AG10803 (cell line): ENCODE measurements around the gene TCF7.

Experiments used
- DNase-seq: peaks from one replicate; pipeline ENCODE4 v3.0.0; 2010; ENCODE audit warnings: low read depth
- H3K4me3 ChIP-seq: 2 replicates; pipeline ENCODE4 v1.5.1; 2011; ENCODE audit warnings: mild to moderate bottlenecking, low read length, control low read depth
- TF ChIP-seq, protein P1 (sequence below): conservative IDR thresholded peaks from 2 replicates; pipeline ENCODE4 v1.5.1; 2011; ENCODE audit warnings: mild to moderate bottlenecking, low read length, control low read depth, inconsistent platforms

TCF7 gene

DNA sequence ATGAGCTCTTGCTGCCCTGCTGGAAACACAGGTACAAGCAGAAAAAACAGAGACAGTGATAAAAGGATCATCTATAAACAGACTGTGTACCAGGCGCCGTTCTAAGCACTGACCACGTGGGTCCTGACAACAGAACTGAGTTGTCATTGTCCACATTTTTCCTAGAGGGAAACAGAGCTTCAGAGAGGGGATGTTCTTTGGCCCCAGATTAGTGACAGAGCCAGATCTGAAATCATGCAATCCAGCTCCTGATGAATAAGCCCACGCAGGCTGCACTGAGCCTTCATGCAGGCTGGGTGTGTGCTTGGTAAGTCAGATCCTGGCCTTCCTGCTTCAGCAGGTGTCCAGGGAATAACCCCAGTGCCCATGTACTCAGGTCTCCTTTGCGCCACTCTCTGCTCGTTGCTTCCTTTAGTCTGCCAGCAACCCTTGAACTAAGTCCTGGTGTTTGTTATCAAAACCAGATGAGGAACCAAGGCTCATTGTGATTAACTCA lies 22.8 kb upstream of the TCF7 start:
- TF ChIP-seq, protein P1, sequence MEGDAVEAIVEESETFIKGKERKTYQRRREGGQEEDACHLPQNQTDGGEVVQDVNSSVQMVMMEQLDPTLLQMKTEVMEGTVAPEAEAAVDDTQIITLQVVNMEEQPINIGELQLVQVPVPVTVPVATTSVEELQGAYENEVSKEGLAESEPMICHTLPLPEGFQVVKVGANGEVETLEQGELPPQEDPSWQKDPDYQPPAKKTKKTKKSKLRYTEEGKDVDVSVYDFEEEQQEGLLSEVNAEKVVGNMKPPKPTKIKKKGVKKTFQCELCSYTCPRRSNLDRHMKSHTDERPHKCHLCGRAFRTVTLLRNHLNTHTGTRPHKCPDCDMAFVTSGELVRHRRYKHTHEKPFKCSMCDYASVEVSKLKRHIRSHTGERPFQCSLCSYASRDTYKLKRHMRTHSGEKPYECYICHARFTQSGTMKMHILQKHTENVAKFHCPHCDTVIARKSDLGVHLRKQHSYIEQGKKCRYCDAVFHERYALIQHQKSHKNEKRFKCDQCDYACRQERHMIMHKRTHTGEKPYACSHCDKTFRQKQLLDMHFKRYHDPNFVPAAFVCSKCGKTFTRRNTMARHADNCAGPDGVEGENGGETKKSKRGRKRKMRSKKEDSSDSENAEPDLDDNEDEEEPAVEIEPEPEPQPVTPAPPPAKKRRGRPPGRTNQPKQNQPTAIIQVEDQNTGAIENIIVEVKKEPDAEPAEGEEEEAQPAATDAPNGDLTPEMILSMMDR, result no peak
- peak; percentile 29 for DNase-seq
- H3K4me3 ChIP-seq, result no peak overlapping the region

DNA sequence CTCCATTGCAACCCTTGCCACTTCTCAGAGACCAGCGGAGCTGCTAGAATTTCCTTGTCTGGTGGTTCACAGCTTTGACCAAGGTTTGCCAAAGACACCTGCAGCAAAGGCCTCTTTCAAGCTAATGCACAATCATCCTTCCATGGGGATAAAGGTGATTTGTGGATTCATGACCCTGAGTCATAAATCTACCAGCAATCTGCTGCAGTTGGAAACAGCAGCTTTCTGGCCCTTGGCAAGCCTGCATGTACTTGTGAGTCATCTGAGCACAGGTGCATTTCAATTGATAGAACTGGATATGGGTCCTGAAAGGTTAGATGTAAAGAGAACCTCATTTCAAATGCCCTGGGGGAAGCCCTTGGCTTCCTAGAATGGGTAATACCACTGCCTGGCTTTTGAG lies 21.6 kb upstream of the TCF7 start:
- no peak overlapping the region for H3K4me3 ChIP-seq
- no peak for DNase-seq

DNA sequence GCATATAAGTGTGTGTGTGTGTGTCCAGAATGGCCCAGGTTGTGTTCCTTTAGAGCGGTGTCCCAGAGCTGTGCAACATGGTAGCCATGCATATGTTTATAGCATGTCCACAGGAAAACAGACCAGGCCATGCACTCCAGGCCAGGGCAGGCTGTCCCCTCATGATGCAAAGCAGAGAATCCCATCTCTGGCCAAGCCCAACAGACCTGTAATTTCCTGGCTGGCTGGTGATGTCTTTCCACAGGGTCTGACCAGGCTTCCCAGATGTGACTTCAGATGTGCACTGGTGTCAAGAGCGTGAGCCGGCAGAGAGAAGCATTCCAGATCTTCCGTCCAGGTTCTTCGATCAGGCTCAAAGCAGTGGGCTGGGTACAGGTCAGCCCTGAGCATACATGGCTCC lies 21.1 kb upstream of the TCF7 start:
- TF ChIP-seq, protein P1, result no peak
- DNase-seq, result no peak
- no peak overlapping the region for H3K4me3 ChIP-seq

More for the DNA sequence above, 21.6 kb upstream of the TCF7 start:
- TF ChIP-seq, protein P1, result no peak

DNA sequence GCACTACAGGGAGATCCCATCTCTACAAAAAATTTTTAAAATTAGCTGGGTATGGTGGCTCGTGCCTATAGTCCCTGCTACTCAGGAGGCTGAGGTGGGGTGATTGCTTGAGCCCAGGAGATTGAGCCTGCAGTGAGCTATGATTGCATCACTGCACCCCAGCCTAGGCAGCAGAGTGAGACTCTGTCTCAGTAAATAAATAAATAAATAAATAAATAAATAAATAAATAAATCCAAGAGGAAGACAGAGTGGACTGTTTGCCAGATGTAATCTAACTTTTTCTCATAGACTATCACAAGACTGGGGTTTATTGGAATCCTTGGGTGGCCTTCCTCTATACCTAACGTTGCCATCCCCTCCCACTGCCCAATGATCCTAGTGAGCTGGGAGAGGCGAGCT lies 19.2 kb upstream of the TCF7 start:
- no peak overlapping the region for H3K4me3 ChIP-seq
- TF ChIP-seq, protein P1, result no peak
- DNase-seq, result no peak

DNA sequence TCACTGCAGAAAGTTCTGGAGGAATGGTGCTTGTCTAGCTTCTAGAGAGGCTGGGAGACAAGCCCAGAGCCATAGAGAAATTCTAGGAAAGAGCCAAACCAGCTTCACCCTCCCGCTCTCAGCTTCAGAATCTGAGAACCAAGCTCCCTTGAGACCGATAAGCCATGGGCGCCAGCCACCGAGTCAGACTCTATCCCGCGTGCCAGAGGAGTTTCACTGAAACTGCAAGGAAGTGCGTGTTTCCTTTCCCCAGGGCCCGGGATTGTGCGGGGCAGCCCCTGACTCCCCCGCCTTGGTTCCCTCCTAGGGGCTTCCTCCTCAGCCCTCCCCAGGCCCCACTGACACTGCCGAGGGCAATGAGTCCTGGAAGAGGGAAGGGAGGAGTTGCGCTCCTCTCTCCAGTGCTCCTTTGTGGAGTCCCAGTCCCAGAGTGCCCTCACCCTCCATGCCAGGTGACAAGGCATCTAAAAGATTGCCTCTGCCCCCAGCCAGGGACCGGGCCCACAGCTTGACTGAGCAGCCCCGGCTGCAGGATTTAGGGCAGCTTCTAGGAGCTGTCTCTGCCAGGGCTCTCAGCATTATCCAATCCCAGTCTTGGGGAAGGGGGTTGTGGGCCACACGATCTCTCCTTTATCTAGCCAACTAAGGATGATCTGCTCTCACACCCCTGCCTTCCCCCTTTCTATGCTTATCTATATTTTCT lies 18.4 kb upstream of the TCF7 start:
- TF ChIP-seq, protein P1, result no peak
- no peak for DNase-seq
- no peak overlapping the region for H3K4me3 ChIP-seq

DNA sequence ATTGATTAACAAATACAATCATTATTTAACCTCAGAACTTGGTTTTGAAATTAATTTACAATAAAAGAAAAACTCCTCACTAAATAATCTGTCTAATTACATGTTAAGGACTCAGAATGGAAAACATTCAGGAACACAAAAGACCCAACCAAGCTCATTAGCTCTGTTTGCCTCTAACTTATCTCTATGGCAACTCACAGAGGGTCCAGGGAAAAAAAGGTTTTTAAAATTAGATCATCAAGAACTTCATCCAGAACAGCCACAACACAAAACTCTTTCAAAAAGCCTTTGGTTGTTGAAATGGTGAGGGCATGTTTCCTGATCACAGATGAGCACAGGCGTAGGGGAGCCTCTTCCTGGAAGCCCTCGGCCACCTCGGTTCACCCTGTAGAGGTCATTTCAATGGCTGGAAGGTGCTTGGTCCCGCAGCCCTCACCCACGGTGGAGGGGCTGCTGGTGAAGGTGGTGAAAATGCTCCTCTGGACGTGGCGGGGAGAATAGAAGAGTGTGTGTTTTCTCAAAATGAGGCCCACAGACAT lies 17.2 kb upstream of the TCF7 start:
- TF ChIP-seq, protein P1, result no peak
- H3K4me3 ChIP-seq, result no peak overlapping the region
- no peak for DNase-seq

DNA sequence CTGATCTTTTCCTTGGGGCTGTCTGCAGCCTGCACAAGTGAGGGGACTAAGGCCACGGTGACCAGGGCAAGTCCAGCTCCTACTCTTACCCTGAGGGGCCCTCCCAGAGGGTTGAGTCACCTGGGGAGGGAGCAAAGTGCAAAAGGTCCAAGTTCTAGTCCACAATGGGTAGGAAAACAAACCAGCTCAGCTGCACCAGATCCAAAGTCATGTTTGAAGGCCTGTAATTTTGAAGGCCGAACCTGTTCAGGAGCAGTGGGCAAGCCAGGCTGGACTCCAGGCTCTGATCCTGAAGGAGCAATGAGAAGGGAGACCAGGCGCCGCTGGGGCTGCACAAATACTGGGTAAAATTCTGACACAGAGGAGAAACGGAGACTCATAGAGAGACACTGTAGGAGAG lies 15.8 kb upstream of the TCF7 start:
- no peak overlapping the region for H3K4me3 ChIP-seq
- TF ChIP-seq, protein P1, result no peak
- no peak for DNase-seq
